Esophagus muscularis mucosa (tissue), 4 donors: ENCODE measurements around the gene ACE. TPM values are rescaled to one million over a fixed set of nuclear protein-coding genes. Genes with fewer than 3 reads are reported as not detected.

Experiments
- DNase-seq: peaks from one replicate; pipeline ENCODE4 v3.0.0-alpha.2; 2017; ENCODE audit errors: extremely low spot score
- H3K27ac ChIP-seq, 4 donors: fragments of 200-600 bp; sonication (generic); replicated peaks in 1 of 4; 1 replicate in 3 of 4; 2 replicates in 1 of 4; pipeline ENCODE4 v1.5.1; 2016 to 2019; ENCODE audit warnings: mild to moderate bottlenecking in 1 of 4
- H3K27me3 ChIP-seq, 4 donors: fragments of 200-600 bp; sonication (generic); one replicate each; pipeline versions ENCODE4 v1.5.1 to v1.6.0; 2016 to 2019
- H3K36me3 ChIP-seq, 4 donors: fragments of 200-600 bp; sonication (generic); one replicate each; pipeline ENCODE4 v1.5.1; 2016 to 2019
- H3K4me1 ChIP-seq, 4 donors: fragments of 200-600 bp; sonication (generic); one replicate each; pipeline ENCODE4 v1.5.1; 2016 to 2019
- H3K4me3 ChIP-seq, 4 donors: fragments of 200-600 bp; sonication (generic); 1 replicate in 2 of 4; 2 replicates in 2 of 4; pipeline ENCODE4 v1.5.1; 2016 to 2019; ENCODE audit warnings: mild to moderate bottlenecking in 4 of 4, moderate library complexity in 1 of 4
- H3K9me3 ChIP-seq, 4 donors: fragments of 200-600 bp; sonication (generic); 1 replicate in 3 of 4; 2 replicates in 1 of 4; pipeline ENCODE4 v1.5.1; 2016 to 2019
- EP300 ChIP-seq: sonication (generic); formaldehyde crosslinking; IDR thresholded peaks from one replicate; pipeline ENCODE4 v1.6.1; 2017; ENCODE audit warnings: antibody characterized with exemption
- POLR2A ChIP-seq: fragments of 450-650 bp; IDR thresholded peaks from one replicate; pipeline ENCODE4 v1.6.1; 2017; ENCODE audit warnings: antibody characterized with exemption, moderate library complexity, mild to moderate bottlenecking, low read depth
- POLR2AphosphoS5 ChIP-seq, 2 donors: sonication (generic); formaldehyde crosslinking; IDR thresholded peaks; one replicate each; pipeline ENCODE4 v1.6.1; 2017; ENCODE audit warnings: antibody characterized with exemption in 2 of 2
- WGBS: methylation state at CpG from one replicate; pipeline ENCODE4 v1.1.5; 2018; 5-methylcytosine and 5-hydroxymethylcytosine counted together
- intact Hi-C: fragments of 100-400 bp; cut with DNase I; formaldehyde crosslinking; loops from one replicate; pipeline ENCODE4 v1.15.1; 2023
- total RNA-seq, 4 donors: library from RNA; depleted of rRNA; stranded (reverse); fragments of >200 nt; gene quantifications; one replicate each; pipeline versions ENCODE4 v1.1.0 to v1.2.1, GENCODE V29; 2016
- TF ChIP-seq, protein P1 (sequence below), 3 experiments: fragments of 200-600 bp in 2 of 3; fragments of 450-650 bp in 1 of 3; sonication (generic) in 2 of 3; IDR thresholded peaks; one replicate each; pipeline ENCODE4 v1.5.1; 2017 to 2019; ENCODE audit warnings: antibody characterized with exemption in 3 of 3, mild to moderate bottlenecking in 2 of 3, moderate library complexity in 1 of 3

The ACE gene
- total RNA-seq, 4 donors from 2014 or later = 2.5 to 9.6 (median 4.9) TPM

DNA sequence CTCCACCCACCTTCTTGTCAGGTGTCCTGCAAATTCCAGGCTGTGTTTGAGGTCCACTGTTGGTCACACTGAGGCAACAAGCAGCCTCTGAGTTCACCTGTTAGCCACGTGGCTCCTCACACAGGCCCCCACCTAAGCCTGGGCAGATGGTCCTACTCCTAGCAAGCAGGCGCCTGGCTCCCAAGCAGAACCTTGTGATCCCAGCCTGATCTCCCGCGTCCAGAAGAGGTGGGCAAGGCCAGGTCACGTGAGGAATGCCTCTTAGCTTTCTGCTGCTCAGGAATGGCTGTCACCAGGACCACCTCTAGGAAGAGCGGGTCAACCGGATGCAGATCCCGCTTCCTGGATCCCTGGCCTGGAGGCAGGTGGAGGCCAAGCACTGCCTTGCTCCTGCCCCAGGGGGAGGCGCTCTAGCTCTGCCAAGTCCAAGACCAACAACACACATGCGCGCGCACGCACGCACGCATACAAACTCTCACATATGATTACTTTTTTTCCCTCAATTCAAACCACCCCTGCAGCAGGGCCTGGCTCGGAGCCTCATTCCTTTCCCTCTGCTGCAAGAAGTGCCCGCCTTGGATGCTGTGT is 40.2 kb upstream of the ACE start:
- TF ChIP-seq POLR2AphosphoS5 (IDR thresholded peaks at IDR 0.05) (no peak), POLR2A (no peak), EP300 (no peak)
- TF ChIP-seq, protein P1, sequence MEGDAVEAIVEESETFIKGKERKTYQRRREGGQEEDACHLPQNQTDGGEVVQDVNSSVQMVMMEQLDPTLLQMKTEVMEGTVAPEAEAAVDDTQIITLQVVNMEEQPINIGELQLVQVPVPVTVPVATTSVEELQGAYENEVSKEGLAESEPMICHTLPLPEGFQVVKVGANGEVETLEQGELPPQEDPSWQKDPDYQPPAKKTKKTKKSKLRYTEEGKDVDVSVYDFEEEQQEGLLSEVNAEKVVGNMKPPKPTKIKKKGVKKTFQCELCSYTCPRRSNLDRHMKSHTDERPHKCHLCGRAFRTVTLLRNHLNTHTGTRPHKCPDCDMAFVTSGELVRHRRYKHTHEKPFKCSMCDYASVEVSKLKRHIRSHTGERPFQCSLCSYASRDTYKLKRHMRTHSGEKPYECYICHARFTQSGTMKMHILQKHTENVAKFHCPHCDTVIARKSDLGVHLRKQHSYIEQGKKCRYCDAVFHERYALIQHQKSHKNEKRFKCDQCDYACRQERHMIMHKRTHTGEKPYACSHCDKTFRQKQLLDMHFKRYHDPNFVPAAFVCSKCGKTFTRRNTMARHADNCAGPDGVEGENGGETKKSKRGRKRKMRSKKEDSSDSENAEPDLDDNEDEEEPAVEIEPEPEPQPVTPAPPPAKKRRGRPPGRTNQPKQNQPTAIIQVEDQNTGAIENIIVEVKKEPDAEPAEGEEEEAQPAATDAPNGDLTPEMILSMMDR (IDR thresholded peaks at IDR 0.05) = no peak
- H3K36me3 ChIP-seq = peaks cover 0 to 4% (median 0%) of the 10 kb centered on the region in 4 donors
- DNase-seq = no peak
- no peaks in the 10 kb centered on the region for H3K9me3 ChIP-seq
- H3K27ac ChIP-seq = no peak overlapping the region
- WGBS = 83% methylated on average over 14 of the region's 17 CpGs
- peaks cover 0 to 9% (median 0%) of the 10 kb centered on the region in 4 donors for H3K27me3 ChIP-seq
- intact Hi-C loops = loop anchor here (5.0 kb wide), 1 partner anchor 41 kb away; the partner anchor contains the start of gene ACE
- peaks cover 44 to 77% (median 74%) of the 10 kb centered on the region in 4 donors for H3K4me1 ChIP-seq
- H3K4me3 ChIP-seq = no peak overlapping the region

DNA sequence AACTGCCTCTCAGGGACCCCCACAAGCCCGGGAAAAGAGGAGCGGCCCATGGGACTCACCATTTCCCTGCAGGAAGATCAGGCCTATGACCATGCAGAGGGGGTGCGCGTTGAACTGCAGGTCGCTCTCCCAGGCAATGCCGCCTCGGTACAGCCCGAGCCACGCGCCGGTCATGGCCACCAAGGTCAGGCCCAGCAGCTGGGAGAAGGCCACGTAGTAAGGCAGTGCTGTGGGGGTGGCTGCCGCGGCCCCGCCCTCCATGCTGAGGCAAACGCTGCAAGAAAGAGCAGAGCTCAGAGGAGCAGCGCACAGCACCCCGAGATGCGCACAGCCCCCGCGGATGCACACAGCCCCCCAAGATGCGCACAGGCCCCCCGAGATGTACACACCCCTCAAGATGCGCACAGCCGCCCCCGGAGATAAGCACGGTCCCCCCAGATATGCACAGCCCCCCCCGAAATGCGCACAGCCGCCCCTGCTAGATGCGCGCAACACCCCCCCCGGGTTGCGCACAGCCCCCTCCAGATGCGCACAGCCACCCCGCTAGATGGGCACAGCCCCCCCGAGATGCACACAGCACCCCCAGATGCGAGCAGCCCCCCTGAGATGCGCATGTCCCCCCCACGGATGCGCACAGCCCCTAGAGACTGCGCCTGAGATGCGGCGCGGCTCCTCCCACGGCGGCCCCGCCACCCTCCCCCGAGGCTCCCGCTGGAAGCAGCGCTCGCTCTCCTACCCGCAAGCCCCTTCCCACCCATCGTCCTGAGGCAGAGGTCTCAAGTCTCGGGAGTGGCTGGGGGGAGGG is 39.4 kb upstream of the ACE start:
- WGBS = 71% methylated on average over 17 of the region's 55 CpGs
- DNase-seq = no peak
- H3K36me3 ChIP-seq = peaks cover 0 to 4% (median 0%) of the 10 kb centered on the region in 4 donors
- H3K4me1 ChIP-seq = peaks cover 44 to 77% (median 71%) of the 10 kb centered on the region in 4 donors
- H3K9me3 ChIP-seq = no peaks in the 10 kb centered on the region
- peaks cover 0 to 9% (median 0%) of the 10 kb centered on the region in 4 donors for H3K27me3 ChIP-seq
- no peak for TF ChIP-seq POLR2AphosphoS5 (IDR thresholded peaks at IDR 0.05)
- no peak for TF ChIP-seq EP300
- TF ChIP-seq, protein P1 (IDR thresholded peaks at IDR 0.05) = no peak
- no peak for TF ChIP-seq POLR2A
- H3K27ac ChIP-seq = no peak overlapping the region
- intact Hi-C loops = loop anchor here (5.0 kb wide), 1 partner anchor 40 kb away; the partner anchor contains the start of gene ACE
- H3K4me3 ChIP-seq = peak overlapping the region in 3 of 4 donors; percentile 7 to 21 (median 9)

DNA sequence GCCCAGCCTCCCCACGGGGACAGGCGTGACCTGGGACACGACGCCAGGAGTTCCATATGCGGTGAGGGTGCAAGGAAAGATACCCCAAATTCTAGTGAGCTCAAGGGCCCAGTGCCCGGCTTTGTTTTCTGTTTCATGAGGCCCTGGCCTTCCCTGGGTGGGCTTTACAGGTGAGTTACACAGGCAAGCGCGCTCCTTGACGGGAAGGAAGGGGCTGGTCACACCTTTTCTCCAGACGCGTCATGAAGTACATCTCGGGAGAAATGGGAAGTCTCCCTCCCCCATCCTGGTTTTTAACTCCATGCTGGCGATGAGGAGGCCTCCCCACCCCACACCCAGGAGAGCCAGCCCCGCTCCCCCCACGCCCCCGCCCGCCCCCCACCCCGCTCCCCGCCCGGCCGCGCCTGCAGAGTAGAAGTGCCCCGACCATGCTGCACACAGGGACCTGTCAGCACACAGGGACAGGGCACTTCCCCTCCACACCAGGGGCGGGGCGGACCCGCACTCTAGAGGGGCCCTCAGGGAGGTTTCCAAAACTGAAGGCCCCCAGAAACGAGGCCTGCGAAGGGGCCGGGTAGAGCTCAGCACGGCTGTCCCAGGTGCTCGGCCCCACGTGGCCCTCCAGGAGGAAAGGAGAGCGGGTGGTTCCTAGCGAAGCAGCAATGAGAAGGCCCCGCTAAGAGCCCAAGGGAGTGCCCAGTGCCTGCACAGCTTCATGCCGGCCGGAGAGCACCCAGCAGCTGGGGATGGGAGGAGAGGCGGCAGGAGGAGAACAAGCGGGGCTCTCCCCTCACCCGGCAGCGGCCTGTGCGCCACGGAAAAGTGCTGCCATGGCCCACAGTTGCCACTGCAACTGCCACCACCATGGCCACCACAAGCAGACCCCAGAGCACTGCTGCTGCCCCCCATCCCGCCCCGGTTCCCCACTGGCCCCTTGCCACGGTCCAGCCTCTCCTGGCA is 38.5 kb upstream of the ACE start:
- peak overlapping the region in 3 of 4 donors; percentile 7 to 21 (median 9) for H3K4me3 ChIP-seq

DNA sequence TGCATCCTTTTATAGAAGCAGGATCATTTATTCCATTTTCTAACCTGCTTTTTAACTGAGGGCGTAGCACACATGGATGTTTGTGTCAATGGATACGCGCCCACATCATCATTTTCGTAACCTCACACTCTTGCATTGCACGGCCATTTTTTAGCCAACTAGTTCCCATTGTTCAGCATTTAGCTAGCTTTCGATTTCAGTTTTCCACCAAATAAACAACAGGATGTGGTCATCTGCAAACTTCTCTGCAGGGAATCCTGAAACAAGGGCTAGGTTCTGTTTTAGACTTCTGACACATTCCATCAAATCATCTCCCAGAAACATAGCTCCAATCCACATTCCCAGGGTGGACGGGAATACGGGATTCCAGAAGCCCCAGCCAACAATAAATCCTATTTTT is 37.2 kb upstream of the ACE start:
- Histone ChIP-seq H3K27ac (peak overlapping the region; percentile 23 to 48 (median 28)), H3K4me1 (peaks cover 30 to 60% (median 53%) of the 10 kb centered on the region in 4 donors), H3K9me3 (no peaks in the 10 kb centered on the region), H3K27me3 (peaks cover 0 to 9% (median 0%) of the 10 kb centered on the region in 4 donors), H3K4me3 (peak overlapping the region in 1 of 4 donors; percentile 10), H3K36me3 (peaks cover 0 to 4% (median 0%) of the 10 kb centered on the region in 4 donors)
- DNase-seq = no peak
- intact Hi-C loops = loop anchor here (5.0 kb wide), 1 partner anchor 38 kb away; the partner anchor contains the start of gene ACE
- WGBS = 55% methylated on average over 8 of the region's 8 CpGs
- TF ChIP-seq, protein P1 (IDR thresholded peaks at IDR 0.05) = no peak
- TF ChIP-seq POLR2AphosphoS5 (IDR thresholded peaks at IDR 0.05) (no peak), EP300 (no peak), POLR2A (no peak)

More for the DNA sequence above, 38.5 kb upstream of the ACE start:
- intact Hi-C loops = loop anchor here (5.0 kb wide), 1 partner anchor 39 kb away; the partner anchor contains the start of gene ACE
- Histone ChIP-seq H3K27ac (peak overlapping the region in 1 of 4 donors; percentile 23), H3K4me1 (peaks cover 43 to 73% (median 66%) of the 10 kb centered on the region in 4 donors), H3K9me3 (no peaks in the 10 kb centered on the region), H3K27me3 (peaks cover 0 to 9% (median 0%) of the 10 kb centered on the region in 4 donors), H3K36me3 (peaks cover 0 to 4% (median 0%) of the 10 kb centered on the region in 4 donors)
- TF ChIP-seq EP300 = no peak
- TF ChIP-seq POLR2AphosphoS5 (IDR thresholded peaks at IDR 0.05) = no peak
- TF ChIP-seq POLR2A = no peak
- 44% methylated on average over 33 of the region's 46 CpGs for WGBS
- DNase-seq = no peak
